ENCODE measurements around the gene ARL4C. TPM values are rescaled to one million over a fixed set of nuclear protein-coding genes. Genes with fewer than 3 reads are reported as not detected.

The ARL4C gene
- total RNA-seq, 1 donor from 2014 or later: 17.4 TPM

DNA sequence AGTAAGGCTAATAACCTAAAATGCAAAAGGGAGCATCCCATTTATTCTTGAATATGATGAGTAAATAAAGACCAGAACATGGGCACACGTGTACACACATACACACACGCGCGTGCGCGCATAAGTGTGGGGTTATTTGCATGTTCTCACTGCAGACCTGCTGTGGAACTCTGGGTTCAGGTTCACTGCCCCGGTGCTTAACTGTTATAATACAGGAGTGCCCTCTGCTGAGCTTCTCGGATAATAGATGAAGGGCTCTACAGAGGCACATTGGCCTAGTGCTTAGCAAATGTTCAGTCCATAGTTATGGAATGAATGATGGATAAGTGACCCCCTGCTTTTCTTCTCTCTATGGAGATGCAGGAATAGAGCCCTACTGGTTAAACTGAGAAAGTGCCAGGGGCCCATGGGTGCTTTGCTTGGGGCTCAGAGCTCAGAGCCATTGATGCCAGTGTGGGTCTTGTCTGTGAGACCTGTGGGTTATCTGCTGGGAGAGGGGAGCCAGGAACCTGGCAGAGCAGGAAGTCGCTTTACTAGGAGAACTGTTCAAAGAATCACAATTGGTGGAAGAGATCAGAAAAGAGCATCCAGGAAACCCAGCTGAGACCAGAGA lies 3.6 kb upstream of the ARL4C start:
- intact Hi-C loops (cut with DNase I): no loop called here
- no peak overlapping the region for H3K27ac ChIP-seq
- no peak for DNase-seq (ENCODE audit: extremely low spot score in 2 of 2)

DNA sequence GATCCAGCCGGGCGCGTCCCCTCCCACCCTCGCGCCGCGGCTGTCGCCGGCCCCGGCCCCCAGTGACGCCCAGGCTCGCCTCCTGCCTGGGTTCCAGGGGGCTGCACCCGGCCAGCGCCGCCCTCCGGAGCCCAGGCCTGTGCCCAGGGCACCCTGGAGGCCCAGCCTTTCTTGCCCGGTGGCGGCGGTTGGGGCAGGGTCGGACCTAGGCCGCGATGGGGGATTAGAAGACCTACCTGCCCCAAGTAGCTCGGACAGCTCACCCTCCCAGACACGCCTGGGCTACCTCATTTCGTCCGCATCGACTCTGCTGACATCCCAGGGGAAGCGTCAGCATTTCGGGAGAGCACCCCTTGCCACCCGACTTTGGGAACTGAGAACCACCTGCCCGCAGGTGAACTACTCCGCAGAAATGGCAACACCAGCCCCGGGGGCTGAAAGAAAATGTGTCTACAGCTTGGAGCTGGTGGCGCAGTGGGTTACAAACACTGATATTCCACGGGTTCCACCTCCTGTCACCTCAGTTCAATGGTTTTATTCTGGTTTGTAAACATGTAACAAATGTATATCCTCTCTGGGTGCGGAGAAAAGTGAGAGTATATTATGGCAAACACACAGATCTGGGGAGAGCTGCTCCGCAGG lies 834 bp upstream of the ARL4C start:
- Histone ChIP-seq H3K9me3 (no peaks in the 10 kb centered on the region), H3K27me3 (no peaks in the 10 kb centered on the region), H3K4me1 (peaks cover 34% of the 10 kb centered on the region), H3K4me3 (peak overlapping the region; percentile 72 to 76), H3K36me3 (no peaks in the 10 kb centered on the region), H3K27ac (peak overlapping the region; percentile 91)
- DNase-seq (ENCODE audit: extremely low spot score in 2 of 2): no peak
- intact Hi-C loops (cut with DNase I): loop anchor here (10.0 kb wide), 1 partner anchor 213 kb away; no protein-coding TSS in a partner anchor
- TF ChIP-seq POLR2AphosphoS5 (IDR thresholded peaks at IDR 0.05; ENCODE audit: insufficient read depth in 1 of 2, low read depth in 1 of 2): no peak
- TF ChIP-seq POLR2A (IDR thresholded peaks at IDR 0.05): no peak
- TF ChIP-seq, protein P1, sequence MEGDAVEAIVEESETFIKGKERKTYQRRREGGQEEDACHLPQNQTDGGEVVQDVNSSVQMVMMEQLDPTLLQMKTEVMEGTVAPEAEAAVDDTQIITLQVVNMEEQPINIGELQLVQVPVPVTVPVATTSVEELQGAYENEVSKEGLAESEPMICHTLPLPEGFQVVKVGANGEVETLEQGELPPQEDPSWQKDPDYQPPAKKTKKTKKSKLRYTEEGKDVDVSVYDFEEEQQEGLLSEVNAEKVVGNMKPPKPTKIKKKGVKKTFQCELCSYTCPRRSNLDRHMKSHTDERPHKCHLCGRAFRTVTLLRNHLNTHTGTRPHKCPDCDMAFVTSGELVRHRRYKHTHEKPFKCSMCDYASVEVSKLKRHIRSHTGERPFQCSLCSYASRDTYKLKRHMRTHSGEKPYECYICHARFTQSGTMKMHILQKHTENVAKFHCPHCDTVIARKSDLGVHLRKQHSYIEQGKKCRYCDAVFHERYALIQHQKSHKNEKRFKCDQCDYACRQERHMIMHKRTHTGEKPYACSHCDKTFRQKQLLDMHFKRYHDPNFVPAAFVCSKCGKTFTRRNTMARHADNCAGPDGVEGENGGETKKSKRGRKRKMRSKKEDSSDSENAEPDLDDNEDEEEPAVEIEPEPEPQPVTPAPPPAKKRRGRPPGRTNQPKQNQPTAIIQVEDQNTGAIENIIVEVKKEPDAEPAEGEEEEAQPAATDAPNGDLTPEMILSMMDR (IDR thresholded peaks at IDR 0.05): no peak

More for the DNA sequence above, 3.6 kb upstream of the ARL4C start:
- H3K9me3 ChIP-seq: no peaks in the 10 kb centered on the region
- H3K4me3 ChIP-seq: no peak overlapping the region
- no peaks in the 10 kb centered on the region for H3K27me3 ChIP-seq
- TF ChIP-seq, protein P1 (IDR thresholded peaks at IDR 0.05): peak in 2 of 3 experiments; percentile 33 to 44
- TF ChIP-seq POLR2AphosphoS5 (IDR thresholded peaks at IDR 0.05; ENCODE audit: insufficient read depth in 1 of 2, low read depth in 1 of 2): peak in 1 of 2 donors; percentile 48
- TF ChIP-seq POLR2A (IDR thresholded peaks at IDR 0.05): no peak
- H3K4me1 ChIP-seq: peaks cover 15% of the 10 kb centered on the region
- H3K36me3 ChIP-seq: no peaks in the 10 kb centered on the region

DNA sequence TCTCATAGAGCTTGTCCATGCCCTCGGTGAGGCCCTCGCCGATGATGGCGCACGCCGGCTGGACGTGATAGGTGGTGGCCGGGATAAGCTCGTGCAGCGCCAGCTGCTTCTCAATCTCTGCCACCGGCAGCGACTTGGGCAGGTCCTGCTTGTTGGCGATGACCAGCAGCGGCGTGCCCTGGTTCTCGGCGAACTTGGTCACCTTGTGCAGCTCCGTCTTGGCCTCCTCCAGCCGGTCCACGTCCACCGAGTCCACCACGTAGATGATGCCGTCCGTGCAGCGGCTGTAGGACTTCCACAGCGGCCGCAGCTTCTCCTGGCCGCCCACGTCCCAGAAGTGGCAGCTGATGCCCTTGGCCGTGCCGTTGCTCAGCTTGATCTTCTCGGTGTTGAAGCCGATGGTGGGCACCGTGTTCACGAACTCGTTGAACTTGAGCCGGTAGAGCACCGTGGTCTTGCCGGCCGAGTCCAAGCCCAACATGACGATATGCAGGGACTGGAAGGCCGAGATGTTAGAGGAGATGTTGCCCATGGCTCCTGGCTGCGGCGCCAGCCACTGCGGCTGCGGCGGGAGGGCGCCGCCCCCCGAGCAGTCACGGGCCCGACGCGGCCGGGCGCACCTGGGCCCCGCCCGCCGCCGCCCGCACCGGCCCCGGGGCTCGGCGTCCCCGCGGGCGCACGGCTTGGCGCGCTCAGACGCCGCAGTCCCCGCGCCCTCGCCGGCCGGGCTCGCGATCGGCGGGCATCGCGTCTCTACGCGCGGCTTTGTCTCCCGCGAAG lies 636 bp downstream of the ARL4C start:
- no peaks in the 10 kb centered on the region for H3K9me3 ChIP-seq
- peak overlapping the region; percentile 88 for H3K27ac ChIP-seq
- TF ChIP-seq POLR2AphosphoS5 (IDR thresholded peaks at IDR 0.05; ENCODE audit: insufficient read depth in 1 of 2, low read depth in 1 of 2) (peak in 1 of 2 donors; percentile 48), POLR2A (IDR thresholded peaks at IDR 0.05) (no peak)
- TF ChIP-seq, protein P1 (IDR thresholded peaks at IDR 0.05): no peak
- intact Hi-C loops (cut with DNase I): loop anchor here (10.0 kb wide), 1 partner anchor 211 kb away; no protein-coding TSS in a partner anchor
- peaks cover 34% of the 10 kb centered on the region for H3K4me1 ChIP-seq
- no peak for DNase-seq (ENCODE audit: extremely low spot score in 2 of 2)
- H3K36me3 ChIP-seq: no peaks in the 10 kb centered on the region
- H3K27me3 ChIP-seq: no peaks in the 10 kb centered on the region
- H3K4me3 ChIP-seq: peak overlapping the region; percentile 72 to 76

DNA sequence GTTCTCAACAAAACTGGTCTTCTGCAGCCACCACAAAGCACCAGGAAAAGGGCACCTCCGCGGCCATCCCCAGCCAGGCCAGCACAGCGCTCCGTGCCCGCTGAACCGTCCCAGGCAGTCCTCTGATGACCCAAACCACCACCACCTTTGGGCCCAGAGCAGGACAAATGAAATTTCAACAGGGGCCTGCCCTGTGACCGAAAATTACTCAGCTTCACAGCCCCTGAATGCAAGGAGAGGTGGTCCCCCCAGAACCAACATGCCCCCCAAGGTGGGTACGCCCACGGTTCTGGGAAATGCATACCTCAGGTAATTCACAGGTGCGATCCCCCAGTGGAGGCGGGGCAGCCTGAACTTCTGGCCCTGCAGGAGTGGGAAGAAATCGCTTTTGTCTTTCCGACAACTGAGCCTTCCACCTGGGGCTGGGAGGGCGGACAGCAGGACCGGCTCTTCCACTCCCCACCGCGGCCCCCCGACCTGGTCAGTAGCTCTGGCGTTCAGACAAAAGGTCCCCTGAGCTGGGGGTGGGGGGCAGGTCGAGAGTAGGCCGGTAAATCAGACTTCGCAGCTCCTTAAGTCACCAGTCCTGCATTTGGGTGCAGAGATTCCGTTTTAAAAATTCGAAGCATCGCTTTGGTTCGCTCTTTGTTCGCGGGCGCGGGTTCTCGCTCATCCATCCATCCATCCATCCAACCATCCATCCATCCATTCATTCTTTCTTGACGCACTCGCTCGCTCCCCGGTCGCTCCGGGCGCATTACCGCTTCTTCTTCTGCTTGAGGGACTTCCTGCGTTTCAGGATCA lies 1.4 kb downstream of the ARL4C start:
- no peaks in the 10 kb centered on the region for H3K36me3 ChIP-seq
- no peak for DNase-seq (ENCODE audit: extremely low spot score in 2 of 2)
- peak overlapping the region; percentile 72 to 76 for H3K4me3 ChIP-seq
- intact Hi-C loops (cut with DNase I): loop anchor here (10.0 kb wide), 1 partner anchor 211 kb away; no protein-coding TSS in a partner anchor
- TF ChIP-seq, protein P1 (IDR thresholded peaks at IDR 0.05): no peak
- peak in 1 of 2 donors; percentile 20 for TF ChIP-seq POLR2AphosphoS5 (IDR thresholded peaks at IDR 0.05; ENCODE audit: insufficient read depth in 1 of 2, low read depth in 1 of 2)
- H3K4me1 ChIP-seq: peaks cover 34% of the 10 kb centered on the region
- H3K27me3 ChIP-seq: no peaks in the 10 kb centered on the region
- H3K27ac ChIP-seq: peak overlapping the region; percentile 88
- no peaks in the 10 kb centered on the region for H3K9me3 ChIP-seq
